Sciatic nerve (tissue), 2 donors: ENCODE results near the gene SUPT3H. TPM values are rescaled to one million over a fixed set of nuclear protein-coding genes. Genes with fewer than 3 reads are reported as not detected.
"Not testable (repeated sequence)": the region's sequence is repeated elsewhere in the genome, so short reads cannot be mapped to it uniquely, and the experiment has no call there.

ENCODE experiments used
- ATAC-seq: fragments of 200-7000 bp; cut with Tn5 transposase; one replicate; pipeline ENCODE4 v1.9.1; 2020; ENCODE audit warnings: mild to moderate bottlenecking, moderate library complexity
- DNase-seq: peaks from one replicate; pipeline ENCODE4 v3.0.0-alpha.2; 2020; ENCODE audit warnings: low spot score
- intact Hi-C: fragments of 100-400 bp; cut with DNase I; formaldehyde crosslinking; loops from one replicate; pipeline ENCODE4 v1.14.2; 2022
- total RNA-seq: library from RNA; stranded (reverse); fragmentation: NEBNext Ultra II Directional; extraction: Animal tissue kit (Norgen Biotek cat#: 25700); gene quantifications from one replicate; pipeline ENCODE4 v1.2.1, GENCODE V29; 2021
- donor health status: DM: no; HTN: no; CAD: no.
- donor health status: DM: no; HTN: no; CAD: no.

Gene SUPT3H
- total RNA-seq, 1 donor from 2014 or later, result 12.9 TPM

DNA sequence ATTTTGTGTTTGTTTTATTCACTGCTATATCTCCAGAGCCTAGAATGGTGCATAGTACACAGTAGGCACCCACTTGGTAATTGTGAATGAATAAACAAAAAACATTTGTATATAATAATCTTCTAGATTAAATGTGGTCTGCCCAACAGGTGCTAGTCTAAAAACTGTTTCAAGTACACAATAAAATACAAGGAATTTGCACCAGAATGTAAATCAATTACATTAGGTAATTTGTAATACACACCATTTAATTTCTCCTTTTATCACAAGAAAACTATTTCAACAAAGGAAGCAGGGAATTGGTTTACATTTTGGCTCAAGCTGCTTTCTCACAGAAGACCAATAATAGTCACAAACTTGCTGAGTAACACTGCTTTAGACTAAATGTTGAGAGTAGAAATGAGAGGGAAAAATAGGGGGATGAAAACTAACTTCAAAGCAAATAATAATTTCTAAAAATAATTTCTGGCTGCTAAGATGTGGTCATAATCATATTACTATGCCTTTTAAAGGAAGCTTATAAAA is 27.5 kb downstream of the SUPT3H start:
- DNase-seq (no peak), ATAC-seq (no peak)
- intact Hi-C loops, result no loop called here

DNA sequence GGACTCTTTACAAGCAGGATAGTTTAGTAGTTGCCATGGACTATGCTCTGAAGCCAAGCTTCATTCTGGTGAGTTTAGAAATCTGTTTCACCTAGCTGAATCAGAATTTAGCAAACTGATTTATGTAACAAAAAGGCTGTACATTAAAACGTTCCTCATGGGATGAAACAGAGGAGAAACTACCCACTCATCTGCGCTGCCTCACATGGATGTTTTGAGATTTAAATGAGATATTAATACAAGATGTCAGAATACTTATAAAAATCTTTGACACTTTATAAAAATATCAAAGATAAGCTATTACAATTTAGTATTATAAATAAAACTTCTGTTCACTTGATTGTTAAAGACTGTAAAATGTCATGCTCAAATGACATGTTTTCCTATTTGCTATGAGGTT is 32.8 kb downstream of the SUPT3H start:
- ATAC-seq, result no peak
- DNase-seq, result no peak
- intact Hi-C loops, result no loop called here

DNA sequence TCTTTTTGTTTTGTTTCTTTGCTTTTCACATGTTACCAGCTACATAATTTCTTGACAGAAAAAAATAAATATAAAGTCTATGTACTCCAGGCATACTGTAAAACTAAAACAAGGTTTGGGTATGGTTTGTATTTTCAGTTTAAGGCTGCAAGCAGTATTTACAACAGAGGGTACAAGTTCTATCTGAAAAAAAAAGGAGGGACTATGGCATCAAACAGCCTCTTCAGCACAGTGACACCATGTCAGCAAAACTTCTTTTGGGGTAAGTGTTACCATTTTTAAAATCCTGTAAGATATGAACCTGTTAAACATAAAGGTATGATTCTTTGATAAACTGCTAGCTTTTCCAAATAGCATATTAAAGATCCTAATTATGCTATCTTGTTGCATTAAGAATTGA is 49.2 kb downstream of the SUPT3H start:
- ATAC-seq, result peak; percentile 15
- intact Hi-C loops, result no loop called here
- DNase-seq, result no peak

DNA sequence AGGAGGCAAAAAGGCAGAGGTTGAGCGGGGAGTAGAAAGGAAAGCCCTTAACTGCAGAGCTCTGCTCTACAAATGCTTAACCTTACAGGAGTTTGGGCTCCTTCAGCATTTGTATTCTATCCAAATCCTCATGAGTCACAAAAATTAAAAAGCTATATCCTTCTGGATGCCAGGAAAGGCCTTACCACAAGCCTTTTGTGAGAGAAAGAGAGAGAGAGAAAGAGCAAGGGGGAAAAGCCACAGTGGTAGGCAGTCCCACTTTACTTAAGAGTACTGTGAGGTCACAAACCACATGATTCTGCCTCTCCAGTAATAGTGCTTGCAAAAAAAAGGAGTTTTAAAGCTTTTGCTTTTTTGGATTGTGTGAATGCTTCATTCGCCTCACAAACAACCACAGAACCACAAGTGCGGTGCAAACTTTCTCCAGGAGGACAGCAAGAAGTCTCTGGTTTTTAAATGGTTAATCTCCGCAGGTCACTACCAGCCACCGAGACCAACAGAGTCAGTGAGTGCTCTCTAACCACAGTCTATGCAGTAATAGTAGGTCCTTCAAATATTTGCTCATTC is 49.7 kb downstream of the SUPT3H start, which contains the start of gene RUNX2:
Gene RUNX2, plus strand, starts transcription at position 375 of the 567 bp plus-strand sequence. CDS start 397 bp downstream, outside the sequence.
- DNase-seq, result no peak
- ATAC-seq, result peak; percentile 86
- intact Hi-C loops, result no loop called here

DNA sequence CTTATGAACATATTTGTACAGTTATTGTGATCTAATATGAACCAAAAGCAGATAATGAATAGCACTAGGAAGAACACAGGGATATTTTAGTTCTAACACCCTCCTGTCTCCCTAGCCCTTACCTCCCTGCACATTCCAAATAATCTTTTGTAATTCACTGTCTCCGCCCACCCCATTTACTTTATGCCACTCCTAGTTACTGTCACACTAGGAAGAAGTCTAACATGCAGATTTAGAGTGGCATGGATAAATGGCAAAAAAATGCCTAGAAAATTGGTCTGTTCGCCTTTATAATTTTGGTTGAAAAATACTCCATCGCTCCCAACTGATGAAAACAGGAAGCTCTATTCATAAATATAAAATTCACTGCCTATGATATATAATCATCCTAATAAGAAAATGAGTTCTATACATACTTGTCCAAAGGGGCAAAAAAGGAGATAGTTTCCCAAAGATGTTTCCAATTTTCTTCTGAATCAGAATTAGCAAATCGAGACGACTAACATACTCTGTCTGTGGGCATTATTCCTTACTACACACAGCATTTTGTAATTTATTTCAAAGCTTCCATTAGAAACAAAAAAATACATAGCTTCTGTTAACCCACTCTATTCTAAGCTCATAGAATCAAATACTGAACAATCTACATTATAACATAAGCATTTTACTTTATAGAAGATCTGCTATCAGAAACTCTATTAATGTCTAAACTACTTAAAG is 50.9 kb downstream of the SUPT3H start:
- intact Hi-C loops, result no loop called here
- DNase-seq (no peak), ATAC-seq (no peak)

DNA sequence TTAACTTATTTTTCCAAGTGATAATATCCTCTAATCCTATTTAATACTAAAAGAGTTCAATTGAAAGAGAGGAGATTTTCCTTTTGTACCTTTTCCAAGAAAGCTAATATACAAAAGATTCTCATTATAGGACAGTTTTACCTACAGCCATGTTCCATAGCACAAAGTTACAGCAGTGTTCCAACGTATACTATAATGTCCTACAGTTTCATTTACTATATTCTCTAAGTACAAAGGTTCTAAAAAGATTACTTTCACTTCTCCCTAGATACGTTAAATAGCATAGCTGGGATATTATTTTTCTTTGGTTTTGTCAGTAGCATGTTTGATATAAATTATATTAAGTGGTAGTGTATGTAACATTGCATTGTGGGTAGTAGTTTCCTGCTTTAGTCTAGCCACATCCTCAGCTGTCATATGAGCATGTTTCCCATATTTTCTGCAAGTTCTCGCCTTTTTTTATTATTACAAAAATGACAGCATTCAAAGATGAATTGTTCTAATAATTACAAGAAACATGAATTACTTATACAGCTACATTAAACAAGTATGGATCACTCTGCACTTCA is 54.0 kb downstream of the SUPT3H start:
- no peak for ATAC-seq
- no peak for DNase-seq
- intact Hi-C loops, result no loop called here

DNA sequence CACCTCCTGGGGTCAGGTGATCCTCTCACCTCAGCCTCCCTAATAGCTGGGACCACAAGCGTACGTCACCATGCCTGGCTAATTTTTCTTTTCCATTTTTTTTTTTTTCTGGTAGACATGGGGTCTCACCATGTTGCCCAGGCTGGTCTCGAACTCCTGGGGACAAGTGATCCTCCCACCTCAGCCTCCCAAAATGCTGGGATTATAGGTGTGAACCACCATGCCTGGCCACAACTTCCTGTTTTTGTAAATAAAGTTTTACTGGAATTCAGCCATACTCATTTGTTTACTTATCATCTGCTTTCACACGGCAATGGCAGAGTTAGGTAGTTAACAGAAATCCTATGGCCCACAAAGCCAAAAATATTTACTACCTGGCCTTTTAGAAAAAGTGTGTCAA is 57.4 kb downstream of the SUPT3H start:
- intact Hi-C loops, result no loop called here
- no peak for DNase-seq
- no peak for ATAC-seq

DNA sequence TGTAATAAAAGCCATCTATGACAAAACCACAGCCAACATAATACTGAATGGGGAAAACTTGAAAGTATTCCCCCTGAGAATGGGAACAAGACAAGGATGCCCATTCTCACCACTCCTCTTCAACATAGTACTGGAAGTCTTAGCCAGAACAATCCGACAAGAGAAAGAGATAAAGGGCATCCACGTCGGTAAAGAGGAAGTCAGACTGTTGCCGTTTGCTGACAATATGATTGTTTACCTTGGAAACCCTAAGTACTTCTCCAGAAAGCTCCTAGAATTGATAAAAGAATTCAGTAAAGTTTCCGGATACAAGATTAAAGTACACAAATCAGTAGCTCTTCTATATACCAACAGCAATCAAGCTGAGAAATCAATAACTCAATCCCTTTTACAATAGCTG is 63.6 kb downstream of the SUPT3H start:
- ATAC-seq (no peak), DNase-seq (no peak)
- intact Hi-C loops, result no loop called here

DNA sequence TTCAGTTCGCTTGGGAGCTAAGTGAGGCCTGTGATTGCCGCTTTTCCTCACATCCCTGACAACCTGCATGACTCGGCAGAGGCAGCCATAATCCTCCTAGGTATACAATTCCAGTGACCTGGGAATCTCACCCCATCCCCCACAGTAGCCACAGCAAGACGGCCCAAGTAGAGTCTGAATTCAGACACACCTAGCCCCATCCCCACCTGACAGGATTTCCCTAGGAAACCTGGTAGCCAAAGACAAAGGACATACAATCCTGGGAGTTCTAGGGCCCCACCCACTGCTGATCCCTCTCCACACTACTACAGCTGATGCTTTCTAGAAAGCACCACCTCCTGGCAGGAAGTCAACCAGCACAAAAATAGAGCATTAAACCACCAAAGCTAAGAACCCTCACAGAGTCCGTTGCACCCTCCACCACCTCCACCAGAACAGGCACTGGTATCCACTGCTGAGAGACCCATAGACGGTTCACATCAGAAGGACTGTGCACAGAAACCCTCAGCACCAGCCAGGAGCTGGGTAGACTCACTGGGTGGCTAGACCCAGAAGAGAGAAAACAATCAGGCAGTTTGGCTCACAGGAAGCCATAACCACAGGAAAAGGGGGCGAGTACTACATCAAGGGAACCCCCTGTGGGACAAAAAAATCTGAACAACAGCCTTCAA is 67.5 kb downstream of the SUPT3H start:
- no peak for ATAC-seq
- no peak for DNase-seq

DNA sequence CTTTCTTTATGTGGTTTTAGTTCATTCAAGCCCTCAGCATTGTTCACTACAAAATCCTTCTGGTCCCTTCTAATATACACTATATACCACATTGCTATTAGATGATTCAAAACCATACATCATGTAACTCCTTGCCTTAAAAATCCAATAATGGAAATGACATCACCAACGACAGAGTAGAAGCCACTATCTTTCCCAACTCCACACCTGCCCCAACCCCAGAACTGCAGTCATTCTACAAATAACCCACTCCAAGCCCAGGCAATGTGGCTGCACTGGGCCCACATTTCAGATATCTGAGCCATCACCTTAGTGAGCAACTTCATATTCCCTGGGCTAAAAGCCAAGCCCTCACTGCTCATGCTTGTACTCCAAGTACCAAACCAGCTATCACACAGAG is 72.2 kb downstream of the SUPT3H start:
- ATAC-seq (no peak), DNase-seq (no peak)
- intact Hi-C loops, result no loop called here

More for the DNA sequence above, 67.5 kb downstream of the SUPT3H start:
- intact Hi-C loops, result no loop called here

DNA sequence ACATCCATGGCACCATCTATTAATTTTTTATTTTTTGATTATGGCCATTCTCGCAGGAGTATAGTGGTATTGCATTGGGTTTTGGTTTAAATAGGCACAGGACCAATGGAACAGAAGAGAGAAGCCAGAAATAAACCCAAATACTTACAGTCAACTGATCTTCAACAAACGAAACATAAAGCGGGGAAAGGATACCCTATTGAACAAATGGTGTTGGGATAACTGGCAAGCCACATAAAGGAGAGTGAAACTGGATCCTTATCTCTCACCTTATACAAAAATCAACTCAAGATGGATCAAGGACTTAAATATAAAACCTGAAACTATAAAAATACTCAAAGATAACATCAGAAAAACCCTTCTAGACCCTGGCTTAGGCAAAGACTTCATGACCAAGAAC is 74.9 kb downstream of the SUPT3H start:
- intact Hi-C loops, result no loop called here
- no peak for DNase-seq
- no peak for ATAC-seq

DNA sequence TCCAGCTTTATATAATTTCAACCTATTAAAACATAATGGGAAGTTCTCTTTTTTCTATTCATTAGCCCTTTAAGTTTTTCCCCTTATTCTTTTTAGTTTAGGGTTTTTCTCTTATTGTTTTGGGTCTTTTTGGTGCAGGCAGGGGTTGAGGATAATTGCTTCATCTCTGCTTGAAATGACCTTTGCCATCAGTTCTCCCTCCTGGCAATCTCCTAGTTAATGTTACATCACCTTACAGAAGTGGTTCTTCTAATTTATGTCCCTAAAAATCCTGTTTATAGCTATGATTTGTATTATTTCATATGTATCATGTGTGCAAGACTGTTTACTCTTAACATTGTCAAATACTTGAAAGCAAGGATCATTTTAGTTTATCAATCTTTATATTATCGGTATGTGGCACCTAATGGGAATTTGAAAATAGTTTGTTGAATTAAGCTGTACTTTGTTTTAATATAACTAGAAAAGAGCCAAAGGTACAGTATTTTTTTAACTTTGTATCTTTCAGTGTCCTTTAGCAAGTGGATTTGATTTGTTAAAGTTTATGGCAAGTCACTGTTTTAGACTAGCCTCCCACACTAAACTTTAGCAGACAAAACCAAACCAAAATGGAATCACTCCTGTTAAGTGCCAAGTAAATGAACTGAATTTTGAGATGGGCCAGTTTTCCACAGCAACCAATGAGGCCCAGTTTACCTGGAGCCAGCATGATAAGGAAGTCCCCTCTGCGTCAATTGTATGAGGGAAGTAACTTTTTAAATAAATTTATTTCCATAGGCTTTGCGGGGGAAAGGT is 76.2 kb downstream of the SUPT3H start:
- ATAC-seq (no peak), DNase-seq (no peak)
- intact Hi-C loops, result no loop called here

DNA sequence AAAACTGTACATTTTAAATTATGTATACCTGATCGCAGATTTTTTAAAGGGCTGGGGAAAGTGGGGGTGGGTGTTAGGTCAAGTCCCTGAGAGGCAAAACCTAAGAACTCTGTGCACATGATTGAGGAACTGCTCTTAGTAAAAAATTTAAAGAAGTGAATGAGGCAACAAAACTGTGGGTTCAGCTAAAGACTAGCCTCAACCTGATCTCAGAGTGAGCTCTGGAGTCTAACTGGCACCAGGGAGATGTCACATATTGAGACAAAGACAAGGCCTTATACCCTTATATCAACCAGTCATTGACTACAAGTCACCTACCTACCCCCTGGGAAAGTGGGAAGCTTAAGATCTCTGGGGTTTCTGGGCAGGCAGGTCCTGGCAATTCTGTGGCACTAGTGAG is 77.0 kb downstream of the SUPT3H start:
- ATAC-seq, result no peak
- DNase-seq, result no peak
- intact Hi-C loops, result no loop called here

DNA sequence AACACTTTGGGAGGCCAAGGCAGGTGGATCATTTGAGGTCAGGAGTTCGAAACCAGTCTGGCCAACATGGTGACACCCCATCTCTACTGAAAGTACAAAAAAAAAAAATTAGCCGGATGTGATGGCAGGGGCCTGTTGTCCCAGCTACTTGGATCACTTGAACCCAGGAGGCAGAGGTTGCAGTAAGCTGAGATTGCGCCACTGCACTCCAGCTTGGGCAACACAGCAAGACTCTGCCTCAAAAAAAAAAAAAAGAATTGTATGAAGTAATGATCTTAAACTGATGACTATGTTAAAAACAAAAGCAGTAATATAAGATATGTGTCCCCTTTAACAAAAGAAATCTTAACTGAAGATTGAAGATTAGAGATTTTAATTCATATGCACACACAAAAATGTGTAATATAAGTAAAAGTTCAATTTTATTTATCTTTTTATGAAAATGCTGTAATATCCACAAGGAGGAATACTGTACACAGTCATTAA is 78.6 kb downstream of the SUPT3H start:
- no peak for DNase-seq
- ATAC-seq, result no peak
- intact Hi-C loops, result no loop called here

DNA sequence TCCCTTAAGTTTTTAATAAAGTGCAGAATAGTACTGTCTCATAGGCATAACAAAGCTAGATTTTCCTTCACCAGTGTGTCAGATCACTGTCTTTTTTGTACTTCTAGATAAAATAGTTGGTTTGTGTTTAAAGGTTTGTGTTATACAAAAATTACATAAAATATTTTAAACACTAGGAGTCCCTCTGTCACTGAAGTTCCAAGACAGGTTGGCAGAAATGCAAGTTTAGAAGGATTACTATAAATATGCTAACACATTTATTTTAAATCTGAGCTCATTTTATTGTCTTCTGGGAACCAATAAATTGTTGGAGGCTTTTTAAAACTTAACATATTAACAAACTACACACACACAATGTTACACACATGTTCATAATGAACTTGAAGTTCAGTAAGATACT is 80.4 kb downstream of the SUPT3H start:
- ATAC-seq, result no peak
- no peak for DNase-seq
- intact Hi-C loops, result no loop called here

DNA sequence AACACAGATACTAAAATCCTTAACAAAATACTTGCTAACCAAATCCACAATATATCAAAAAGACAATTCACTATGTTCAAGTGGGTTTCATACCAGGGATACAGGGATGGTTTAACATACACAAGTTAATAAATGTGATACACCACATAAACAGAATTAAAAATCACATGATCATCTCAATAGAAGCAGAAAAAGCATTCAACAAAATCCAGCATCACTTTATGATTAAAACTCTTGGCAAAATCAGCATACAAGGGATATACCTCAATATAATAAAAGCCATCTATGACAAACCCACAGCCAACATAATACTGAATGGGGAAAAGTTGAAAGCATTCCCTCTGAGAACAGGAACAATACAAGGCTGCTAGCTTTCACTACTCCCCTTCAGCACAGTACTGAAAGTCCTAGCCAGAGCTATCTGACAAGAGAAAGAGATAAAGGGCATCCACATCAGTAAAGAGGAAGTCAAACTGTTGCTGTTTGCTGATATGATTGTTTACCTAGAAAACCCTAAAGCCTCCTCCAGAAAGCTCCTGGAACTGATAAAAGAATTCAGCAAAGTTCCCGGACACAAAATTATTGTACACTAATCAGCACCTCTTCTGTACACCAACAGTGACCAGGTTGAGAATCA is 83.6 kb downstream of the SUPT3H start:
- not testable (repeated sequence) for ATAC-seq

DNA sequence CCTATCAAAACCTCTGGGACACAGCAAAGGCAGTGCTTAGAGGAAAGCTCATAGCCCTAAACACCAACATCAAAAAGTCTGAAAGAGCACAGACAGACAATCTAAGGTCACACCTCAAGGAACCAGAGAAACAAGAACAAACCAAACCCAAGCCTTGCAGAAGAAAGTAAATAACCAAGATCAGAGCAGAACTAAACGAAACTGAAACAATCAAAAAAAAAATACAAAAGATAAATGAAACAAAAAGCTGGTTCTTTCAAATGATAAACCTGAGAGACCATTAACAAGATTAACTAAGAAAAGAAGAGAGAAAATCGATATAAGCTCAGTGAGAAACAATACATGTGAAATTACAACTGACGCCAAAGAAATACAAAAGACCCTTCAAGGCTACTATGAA is 84.4 kb downstream of the SUPT3H start:
- intact Hi-C loops, result no loop called here
- ATAC-seq (no peak), DNase-seq (no peak)

More for the DNA sequence above, 83.6 kb downstream of the SUPT3H start:
- DNase-seq, intact Hi-C loops: not testable (repeated sequence)

DNA sequence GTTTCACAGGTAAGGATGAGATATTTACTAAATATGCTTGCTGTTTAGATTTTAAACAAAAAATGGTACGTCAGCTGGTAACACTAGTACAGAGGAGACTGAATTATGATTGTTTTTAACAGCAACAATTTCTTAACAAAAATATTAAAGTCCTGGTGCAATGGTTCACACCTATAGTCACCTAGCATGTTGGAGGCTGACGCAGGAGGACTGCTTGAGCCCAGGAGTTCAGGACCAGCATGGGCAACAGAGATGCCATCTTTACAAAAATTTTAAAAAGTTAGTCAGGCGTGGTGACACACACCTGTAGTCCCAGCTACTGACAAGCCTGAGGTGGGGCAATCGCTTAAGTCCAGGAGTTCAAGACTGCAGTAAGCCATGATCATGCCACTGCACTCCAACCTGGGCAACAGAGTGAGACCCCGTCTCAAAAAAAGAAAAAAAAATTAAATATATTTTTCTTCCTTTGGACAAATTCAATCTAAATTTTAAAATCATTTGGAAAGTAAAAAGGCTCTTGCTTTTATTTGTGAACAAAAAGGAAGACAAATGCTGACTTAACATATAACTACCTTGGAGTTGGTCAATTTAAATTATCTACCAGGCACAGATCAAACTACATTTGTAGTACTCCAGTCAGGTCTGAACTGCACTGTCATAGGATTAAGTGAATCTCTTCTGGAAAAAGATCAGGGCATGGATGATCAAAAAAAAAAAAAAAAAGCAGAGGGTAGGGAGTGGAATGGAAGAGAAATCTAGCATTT is 87.8 kb downstream of the SUPT3H start:
- intact Hi-C loops, result no loop called here
- no peak for DNase-seq
- no peak for ATAC-seq
